Pons (tissue), 1 donor: ENCODE results near the gene ADPRM.

ENCODE experiments used
- DNase-seq: peaks from one replicate; pipeline ENCODE4 v3.0.0-alpha.2; 2016; ENCODE audit warnings: low spot score

Gene ADPRM

GRCh38 chr17:10741416-10742135 lies 44.2 kb downstream of the ADPRM start:
- no peak for DNase-seq

- no peak for DNase-seq
Observed at GRCh38 chr17:10742431-10742830, 45.0 kb downstream of the ADPRM start.

GRCh38 chr17:10743316-10744009 lies 46.1 kb downstream of the ADPRM start:
- DNase-seq, result peak; percentile 37

GRCh38 chr17:10744501-10745000 lies 47.2 kb downstream of the ADPRM start:
- no peak for DNase-seq

- no peak for DNase-seq
Observed at GRCh38 chr17:10745231-10745630, 47.8 kb downstream of the ADPRM start.

- DNase-seq, result no peak
Observed at GRCh38 chr17:10748531-10749181, 51.3 kb downstream of the ADPRM start.

GRCh38 chr17:10750210-10750609 lies 52.8 kb downstream of the ADPRM start:
- DNase-seq, result no peak

GRCh38 chr17:10751563-10751962 lies 54.2 kb downstream of the ADPRM start:
- no peak for DNase-seq

- DNase-seq, result no peak
Observed at GRCh38 chr17:10752696-10753095, 55.3 kb downstream of the ADPRM start.

- DNase-seq, result peak; percentile 22
Observed at GRCh38 chr17:10754109-10754508, 56.7 kb downstream of the ADPRM start.

GRCh38 chr17:10754861-10755591 lies 57.6 kb downstream of the ADPRM start:
- DNase-seq, result no peak

- DNase-seq, result no peak
Observed at GRCh38 chr17:10755592-10756127, 58.3 kb downstream of the ADPRM start.

- DNase-seq, result no peak
Observed at GRCh38 chr17:10756185-10756584, 58.8 kb downstream of the ADPRM start.

- DNase-seq, result no peak
Observed at GRCh38 chr17:10756619-10757018, 59.2 kb downstream of the ADPRM start.

- DNase-seq, result no peak
Observed at GRCh38 chr17:10757067-10757466, 59.7 kb downstream of the ADPRM start.

- no peak for DNase-seq
Observed at GRCh38 chr17:10757647-10758046, 60.3 kb downstream of the ADPRM start.

- DNase-seq, result no peak
Observed at GRCh38 chr17:10758062-10758461, 60.7 kb downstream of the ADPRM start.
